IPS-18c (cell line): ENCODE results near the gene ZNF763.

Source experiments
- H3K4me3 ChIP-seq: 2 replicates; pipeline ENCODE4 v1.7.0; 2013; ENCODE audit warnings: low read depth, mild to moderate bottlenecking, low read length, moderate library complexity; ENCODE audit not compliant: insufficient read depth
- H3K9me3 ChIP-seq: one replicate; pipeline ENCODE4 v1.6.1; 2013; ENCODE audit warnings: mild to moderate bottlenecking, low read length, moderate library complexity; ENCODE audit not compliant: control insufficient read depth, insufficient read depth

ZNF763 gene

DNA sequence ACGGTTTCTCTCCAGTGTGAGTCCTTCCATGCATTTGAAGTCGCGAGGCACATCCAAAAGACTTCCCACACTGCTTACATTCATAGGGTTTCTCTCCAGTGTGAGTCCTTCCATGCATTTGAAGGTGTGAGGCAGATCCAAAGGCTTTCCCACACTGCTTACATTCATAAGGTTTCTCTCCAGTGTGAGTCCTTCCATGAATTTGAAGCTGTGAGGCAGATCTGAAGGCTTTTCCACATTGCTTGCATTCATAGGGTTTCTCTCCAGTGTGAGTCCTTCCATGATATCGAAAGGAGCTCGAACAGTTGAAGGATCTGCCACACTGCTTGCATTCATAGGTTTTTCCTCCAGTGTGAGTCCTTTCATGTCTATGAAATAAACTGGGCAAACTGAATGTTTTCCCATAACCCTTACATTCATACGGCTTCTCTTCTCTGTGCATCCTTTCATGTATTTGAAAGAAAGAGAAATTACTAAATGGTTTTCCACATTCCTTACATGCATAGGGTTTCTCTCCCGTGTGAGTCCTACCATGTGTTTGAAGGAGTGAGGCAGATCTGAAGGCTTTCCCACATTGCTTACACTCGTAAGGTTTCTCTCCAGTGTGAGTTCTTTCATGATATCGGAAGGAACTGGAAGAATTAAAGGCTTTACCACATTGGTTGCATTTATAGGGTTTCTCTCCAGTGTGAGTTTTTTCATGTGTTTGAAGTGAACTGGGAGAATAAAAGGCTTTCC lies 50.3 kb downstream of the ZNF763 start:
- H3K9me3 ChIP-seq: peaks cover 62% of the 10 kb centered on the region
- no peak overlapping the region for H3K4me3 ChIP-seq

DNA sequence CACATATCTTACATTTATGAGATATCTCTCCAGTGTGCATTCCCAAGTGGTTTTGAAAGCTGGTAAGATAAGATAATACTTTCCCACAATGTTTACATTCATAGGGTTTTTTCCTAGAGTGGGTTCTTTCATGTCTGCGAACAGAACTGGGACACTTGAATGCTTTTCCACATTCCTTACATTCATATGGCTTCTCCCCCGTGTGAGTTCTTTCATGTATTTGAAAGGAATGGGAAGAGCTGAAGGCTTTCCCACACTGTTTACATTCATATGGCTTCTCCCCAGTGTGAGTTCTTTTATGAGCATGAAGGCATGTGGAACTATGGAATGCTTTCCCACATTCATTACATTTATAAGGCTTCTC lies 50.9 kb downstream of the ZNF763 start:
- Histone ChIP-seq H3K9me3 (peaks cover 62% of the 10 kb centered on the region), H3K4me3 (no peak overlapping the region)
